Astrocyte of the hippocampus (primary cell): Measurements from ENCODE around the gene GDPD5.

Source experiments
- DNase-seq: peaks from one replicate; pipeline ENCODE4 v3.0.0; 2011; ENCODE audit warnings: low read depth, low spot score

GDPD5 gene, protein sequence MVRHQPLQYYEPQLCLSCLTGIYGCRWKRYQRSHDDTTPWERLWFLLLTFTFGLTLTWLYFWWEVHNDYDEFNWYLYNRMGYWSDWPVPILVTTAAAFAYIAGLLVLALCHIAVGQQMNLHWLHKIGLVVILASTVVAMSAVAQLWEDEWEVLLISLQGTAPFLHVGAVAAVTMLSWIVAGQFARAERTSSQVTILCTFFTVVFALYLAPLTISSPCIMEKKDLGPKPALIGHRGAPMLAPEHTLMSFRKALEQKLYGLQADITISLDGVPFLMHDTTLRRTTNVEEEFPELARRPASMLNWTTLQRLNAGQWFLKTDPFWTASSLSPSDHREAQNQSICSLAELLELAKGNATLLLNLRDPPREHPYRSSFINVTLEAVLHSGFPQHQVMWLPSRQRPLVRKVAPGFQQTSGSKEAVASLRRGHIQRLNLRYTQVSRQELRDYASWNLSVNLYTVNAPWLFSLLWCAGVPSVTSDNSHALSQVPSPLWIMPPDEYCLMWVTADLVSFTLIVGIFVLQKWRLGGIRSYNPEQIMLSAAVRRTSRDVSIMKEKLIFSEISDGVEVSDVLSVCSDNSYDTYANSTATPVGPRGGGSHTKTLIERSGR

DNA sequence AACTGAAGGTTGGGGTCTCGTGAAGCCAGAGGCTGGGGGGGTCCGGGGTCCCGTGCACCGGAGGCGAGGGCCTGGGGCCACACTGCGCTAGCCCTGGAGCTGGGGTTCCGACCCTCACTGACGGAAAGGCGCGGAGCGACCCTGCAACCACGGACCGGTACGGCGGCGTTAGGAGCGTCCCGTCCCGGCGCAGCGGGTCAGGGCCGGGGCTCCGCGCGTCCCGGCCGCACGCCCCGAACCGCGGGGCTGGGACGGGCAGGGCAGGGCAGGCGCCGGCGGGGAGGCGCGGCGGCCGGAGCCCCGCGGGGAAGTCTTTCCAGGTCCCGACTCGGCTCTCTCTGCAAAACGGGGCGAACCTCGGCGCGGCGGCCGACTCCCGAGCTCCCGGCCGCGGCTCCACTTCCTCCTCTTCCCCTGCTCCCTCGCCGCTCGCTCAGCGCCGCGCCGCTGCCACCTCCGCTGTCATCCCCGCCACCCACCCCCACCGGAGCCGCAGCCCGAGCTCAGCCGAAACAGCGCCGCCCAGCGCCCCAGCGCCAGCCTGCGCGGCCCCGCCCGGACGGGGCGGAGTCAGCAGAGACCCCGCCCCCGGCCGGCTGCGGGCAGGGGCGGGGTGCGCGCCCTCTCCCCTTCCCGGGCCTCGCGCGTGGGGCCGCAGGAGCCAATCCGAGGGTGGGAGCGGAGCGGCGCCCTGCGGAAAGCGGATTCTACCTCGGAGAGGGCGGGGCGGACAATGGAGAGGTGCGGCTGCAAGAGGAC, at the start of gene GDPD5:
GDPD5 (minus strand) TSS at position 509 of the 759 bp plus-strand sequence. CDS start 48,206 bp downstream, outside the sequence.
- DNase-seq, result peak; percentile 97

DNA sequence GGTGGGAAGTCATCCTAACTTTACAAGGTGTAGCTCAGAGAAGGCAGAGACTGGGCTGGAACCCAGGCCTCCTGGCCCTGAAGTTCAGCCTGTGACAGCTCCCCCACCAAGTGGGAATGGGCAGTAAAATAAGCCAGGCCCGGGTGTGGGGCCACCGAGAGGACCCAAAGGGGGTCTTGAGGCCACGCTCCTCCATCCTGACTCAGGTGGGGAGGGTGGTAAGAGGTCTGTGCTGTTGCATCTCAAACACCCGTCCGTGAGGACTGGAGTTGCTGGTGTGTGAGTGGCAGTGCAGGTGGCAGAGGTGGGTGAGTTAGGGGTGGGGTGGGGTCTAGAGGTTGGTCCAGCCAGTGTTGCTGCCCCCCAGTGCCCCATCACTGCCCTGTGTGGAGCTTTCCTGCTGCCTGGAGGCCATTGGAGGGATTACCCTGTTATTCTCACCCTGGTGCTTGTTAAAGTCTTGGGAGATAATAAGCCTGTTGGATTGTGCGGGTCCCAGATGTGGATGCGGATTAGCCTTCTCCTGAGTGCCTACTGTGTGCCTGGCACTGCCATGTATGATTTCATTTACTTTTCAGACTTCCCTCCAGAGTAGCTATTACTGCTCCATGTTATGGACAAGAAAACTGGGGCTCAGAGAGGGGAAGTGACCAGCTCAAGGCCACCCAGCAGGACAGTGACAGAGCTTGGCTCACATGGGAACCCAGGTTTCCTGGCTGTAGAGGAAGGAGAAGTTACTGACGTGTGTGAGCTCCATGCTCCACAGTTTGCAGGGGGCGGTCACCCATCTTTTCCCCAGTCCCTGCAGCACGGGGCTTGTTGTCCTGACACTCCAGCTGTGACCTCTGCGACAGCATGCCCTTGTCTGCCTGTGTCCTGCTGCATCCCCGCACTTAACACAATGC, 49.2 kb upstream of the GDPD5 start:
- no peak for DNase-seq

DNA sequence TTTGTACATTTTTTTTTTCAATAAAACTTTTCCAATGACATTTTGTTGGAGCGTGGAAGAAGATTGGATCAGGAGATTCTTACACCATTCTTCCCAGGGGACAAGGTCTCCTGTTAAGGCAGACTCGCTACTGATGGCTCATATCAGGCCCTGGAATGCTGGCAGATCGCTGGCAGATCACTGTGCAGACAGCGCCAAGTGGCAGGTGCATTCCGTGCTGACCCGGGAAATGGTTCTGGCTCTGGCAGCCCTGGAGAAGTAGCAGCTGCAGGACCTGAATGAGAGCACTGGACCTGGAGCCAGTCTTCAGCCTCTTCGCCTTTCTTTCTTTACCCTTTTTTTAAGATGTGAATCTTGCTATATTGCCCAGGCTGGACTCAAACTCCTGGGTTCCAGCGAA, 47.0 kb upstream of the GDPD5 start:
- DNase-seq, result no peak

DNA sequence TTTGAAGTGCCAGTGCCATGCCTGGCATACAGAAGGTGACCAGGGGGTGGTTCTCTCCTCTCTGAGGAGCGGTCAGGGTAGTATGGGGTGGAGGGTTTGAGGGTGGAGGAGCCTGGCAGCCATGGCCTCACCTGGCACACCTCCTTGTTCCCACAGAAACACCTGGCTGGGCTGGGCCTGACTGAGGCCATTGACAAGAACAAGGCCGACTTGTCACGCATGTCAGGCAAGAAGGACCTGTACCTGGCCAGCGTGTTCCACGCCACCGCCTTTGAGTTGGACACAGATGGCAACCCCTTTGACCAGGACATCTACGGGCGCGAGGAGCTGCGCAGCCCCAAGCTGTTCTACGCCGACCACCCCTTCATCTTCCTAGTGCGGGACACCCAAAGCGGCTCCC, 45.9 kb upstream of the GDPD5 start:
- no peak for DNase-seq

DNA sequence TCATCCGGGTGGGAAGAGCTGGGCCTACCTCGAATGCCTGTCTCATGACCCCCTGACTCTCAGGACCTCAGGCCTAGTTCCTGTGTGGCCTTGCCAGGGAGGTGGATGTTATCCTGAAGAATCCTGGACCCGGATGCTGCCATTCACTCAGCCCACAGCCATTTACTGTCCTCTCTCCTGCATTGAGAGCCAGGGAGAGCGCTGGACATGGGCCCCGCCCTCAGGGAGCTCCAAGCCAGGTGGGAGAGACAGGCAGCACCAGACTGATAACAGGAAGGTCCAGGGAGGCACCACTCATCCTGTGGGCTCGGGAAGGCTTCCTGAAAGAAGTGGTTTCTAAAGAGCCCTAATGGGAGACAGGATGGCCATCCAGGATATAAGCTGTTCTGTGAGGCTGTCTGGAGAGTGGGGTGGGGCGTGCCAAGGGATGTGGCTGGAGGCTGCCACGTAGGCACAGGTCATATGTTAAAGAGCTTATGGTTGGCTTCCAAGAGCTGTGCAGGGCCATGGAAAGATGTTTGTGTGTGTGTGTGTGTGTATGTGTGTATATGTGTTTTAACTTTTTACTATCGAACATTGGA, 44.9 kb upstream of the GDPD5 start:
- DNase-seq, result no peak

DNA sequence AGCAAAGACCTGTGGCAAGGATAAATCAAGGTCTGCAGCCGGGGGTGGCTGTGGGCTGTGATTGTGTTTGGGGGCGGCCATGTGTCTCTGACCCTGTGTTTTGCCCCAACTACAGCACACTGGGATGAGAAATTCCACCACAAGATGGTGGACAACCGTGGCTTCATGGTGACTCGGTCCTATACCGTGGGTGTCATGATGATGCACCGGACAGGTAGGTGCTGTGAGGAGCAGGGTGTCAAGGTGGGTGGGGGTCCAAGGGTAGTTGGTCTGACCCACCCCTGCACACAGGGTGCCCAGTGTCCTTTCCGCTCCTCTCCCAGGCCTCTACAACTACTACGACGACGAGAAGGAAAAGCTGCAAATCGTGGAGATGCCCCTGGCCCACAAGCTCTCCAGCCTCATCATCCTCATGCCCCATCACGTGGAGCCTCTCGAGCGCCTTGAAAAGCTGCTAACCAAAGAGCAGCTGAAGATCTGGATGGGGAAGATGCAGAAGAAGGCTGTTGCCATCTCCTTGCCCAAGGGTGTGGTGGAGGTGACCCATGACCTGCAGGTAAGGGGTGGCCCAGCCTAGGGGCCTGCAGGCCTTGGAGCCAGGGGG, 43.0 kb upstream of the GDPD5 start:
- no peak for DNase-seq

DNA sequence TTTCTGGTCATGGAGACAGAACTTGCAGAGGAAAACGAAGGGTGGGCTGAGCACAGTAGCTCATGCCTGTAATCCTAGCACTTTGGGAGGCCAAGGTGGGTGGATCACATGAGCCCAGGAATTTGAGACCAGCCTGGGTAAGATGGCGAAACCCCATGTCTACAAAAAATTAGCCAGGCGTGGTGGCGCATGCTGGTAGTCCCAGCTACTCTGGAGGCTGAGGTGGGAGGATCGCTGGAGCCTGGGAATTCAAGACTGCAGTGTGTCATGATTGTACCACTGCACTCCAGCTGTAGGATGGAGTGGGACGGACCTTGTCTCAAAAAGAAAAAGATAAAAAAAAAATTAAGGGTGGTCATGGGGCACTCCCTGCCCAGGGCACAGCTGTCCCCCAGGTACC, 42.2 kb upstream of the GDPD5 start:
- no peak for DNase-seq

DNA sequence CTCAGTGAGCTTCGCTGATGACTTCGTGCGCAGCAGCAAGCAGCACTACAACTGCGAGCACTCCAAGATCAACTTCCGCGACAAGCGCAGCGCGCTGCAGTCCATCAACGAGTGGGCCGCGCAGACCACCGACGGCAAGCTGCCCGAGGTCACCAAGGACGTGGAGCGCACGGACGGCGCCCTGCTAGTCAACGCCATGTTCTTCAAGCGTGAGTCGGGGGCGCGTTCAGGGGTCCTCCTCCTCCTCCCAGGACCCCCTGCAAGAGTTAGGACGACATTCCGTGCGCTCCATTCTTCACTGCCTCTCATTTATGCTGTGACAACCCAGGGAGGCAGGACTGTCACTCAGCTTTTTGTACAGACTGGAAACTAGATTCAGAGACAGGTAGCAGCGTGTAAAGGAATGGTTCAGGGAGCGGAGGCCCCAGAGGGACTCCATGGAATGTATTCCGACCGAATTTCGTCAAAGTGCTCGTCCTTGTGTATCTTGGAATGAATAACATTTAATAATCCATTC, 41.1 kb upstream of the GDPD5 start:
- DNase-seq, result no peak

DNA sequence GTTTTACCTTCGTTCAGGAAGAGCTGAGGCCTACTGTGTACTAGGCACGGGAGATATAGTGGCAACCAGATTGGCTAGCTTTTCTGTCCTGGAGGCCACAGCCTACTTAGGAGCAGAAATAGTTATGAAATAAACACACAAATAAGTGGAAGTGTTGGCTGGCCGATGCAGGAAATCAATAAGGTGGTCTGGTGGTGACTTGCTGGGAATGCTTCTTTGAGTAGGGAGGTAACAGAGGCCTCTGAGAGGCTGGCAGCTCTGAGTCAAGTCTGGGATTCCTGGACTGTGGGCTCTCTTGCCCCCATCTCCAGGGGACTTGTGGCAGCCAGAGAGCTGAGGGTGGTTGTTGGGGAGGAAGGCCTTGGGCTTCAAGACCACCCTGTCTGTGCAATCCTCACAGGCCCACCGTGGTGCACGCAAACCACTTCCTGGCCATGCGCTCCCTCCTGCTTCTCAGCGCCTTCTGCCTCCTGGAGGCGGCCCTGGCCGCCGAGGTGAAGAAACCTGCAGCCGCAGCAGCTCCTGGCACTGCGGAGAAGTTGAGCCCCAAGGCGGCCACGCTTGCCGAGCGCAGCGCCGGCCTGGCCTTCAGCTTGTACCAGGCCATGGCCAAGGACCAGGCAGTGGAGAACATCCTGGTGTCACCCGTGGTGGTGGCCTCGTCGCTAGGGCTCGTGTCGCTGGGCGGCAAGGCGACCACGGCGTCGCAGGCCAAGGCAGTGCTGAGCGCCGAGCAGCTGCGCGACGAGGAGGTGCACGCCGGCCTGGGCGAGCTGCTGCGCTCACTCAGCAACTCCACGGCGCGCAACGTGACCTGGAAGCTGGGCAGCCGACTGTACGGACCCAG, 40.4 kb upstream of the GDPD5 start:
- DNase-seq, result no peak

DNA sequence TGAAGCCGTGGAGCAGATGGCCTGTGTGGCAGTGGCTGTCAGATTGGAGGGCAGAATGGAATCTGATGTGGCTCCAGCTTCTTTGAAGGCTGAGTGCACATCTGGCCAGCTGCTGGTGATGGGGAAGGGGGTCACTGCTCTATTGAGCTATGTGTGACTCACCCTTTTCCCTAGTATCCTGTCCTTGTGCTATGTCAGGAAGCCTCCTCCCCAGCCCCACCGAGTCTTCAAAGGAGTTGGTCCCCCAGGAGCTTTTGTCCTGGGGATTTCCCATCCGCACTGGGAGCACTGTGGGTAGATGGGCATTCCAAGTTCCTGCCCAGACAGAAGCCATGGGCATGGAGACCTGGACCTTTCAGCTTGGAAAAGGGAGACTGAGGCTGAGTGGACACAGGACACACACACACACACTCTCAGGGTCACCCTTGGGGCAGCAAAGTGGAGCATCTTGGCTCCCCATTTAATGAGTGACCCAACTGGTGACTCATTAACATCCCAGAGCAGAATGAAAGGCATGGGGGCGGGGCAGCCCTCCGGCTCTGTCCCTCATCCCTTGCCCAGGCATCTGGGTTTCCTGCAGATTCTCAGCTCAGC, 39.6 kb upstream of the GDPD5 start:
- peak; percentile 81 for DNase-seq

DNA sequence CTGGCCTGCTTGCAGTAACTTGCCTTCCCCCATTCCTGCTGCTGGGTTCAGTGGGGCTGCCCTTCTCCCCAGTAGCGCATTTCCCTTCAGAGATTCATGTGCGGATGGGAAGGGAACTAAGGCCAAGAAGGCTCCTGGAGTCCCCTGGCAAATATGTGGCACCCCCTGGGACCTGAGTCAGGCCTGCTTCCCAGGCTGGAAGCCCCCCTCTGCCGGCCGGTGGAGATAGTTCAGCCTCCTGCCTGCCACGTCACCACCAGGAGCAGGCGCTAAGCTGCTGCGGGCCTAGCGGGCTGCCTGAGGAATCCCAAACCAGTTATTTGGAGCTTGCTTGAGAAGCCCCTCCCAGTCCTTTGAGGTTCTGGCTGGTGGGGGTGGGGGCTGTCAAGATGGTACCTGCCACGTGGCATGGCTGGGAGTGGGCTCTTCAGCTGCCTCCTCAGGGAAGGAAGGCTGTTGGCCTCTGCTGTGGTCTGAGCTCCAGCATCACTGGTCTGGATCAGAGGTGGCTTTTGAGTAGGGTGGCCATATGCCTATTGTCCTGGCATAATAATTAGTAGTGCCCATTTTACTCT, 38.3 kb upstream of the GDPD5 start:
- peak; percentile 93 for DNase-seq

DNA sequence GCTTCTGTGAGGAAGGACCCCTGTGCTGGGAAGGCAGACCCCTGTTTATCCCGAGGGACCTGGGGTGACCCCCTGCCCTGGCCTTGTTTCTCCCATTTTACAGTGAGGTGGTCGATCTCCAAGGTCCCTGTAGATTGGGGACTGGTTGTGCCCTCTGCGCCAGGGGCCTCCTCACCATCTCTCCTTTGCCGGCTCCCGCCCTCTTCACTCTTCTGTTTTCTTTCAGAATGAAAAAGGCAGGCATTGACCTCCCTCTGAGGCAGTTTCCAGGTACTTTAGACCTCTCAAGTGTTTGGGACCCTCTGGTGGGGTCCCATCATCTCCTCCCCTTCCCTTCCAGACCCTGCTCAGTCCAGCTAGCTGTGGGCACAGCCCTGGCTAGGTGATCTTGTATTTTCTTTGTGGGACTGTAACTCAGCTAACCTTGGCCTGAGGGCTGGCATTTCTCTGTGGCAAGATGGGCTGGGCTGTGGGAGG, 37.8 kb upstream of the GDPD5 start:
- no peak for DNase-seq

DNA sequence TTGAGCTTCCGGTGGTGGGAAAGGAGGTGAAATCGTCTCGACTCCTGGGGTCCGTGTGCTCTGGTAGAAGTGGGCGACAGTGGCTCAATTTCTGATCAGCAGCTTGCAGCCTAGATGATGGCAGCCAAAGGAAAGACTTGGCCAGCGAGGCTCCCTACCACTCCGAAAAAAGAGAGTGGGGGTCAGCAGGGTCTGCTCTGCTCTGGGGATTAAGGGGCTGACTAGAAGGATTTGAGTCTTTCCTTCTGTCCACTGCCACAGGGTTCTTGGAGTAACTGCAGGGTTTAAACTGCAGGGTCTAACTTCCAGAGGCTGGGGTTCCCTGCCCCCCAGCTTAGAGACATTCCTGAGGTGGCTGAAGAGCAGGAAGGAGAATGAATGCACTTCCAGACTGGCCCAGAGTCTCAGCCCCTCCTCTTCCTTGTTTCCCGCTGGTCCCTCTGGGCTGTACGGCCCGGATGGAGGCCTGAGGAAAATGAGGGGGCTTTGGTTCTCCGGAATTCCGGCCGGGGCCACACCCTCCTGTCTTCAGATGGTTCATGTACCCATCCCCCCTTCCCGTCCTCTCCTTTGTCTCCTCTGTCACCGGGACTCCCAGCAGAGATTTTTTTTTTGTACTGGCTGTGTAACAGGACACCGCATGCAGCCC, 37.2 kb upstream of the GDPD5 start:
- peak; percentile 75 for DNase-seq

DNA sequence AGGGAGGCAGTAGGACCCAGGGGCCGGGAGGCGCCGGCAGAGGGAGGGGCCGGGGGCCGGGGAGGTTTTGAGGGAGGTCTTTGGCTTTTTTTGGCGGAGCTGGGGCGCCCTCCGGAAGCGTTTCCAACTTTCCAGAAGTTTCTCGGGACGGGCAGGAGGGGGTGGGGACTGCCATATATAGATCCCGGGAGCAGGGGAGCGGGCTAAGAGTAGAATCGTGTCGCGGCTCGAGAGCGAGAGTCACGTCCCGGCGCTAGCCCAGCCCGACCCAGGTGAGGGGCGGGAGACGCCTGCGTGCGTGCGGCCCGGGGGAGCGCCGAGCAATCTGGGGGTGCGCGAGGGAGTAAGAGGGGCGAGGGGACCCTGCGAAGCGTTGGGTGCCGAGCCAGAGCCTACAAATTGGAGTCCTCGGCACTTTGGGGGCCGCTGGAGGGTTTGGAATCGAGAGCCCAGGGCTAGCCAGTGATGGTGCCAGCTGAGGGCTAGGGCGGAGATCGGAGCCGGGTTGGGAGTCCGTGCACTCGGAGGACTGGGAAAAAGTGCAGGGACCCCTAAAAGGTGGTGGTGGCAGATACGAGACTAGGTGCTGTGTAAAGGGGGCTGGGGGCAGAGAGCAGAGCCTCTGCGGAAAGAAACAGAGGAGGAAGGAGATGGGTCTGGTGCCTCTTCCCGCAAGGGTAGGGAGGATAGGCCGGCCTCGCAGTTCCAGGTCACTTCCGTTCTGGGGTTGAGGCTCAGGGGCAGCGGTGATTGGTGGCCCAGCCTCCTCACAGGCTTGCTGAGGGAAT, 36.5 kb upstream of the GDPD5 start, which contains the start of gene SERPINH1:
SERPINH1 (plus strand) TSS at position 206 of the 788 bp plus-strand sequence. CDS start 4,097 bp downstream, outside the sequence.
- DNase-seq, result peak; percentile 93

DNA sequence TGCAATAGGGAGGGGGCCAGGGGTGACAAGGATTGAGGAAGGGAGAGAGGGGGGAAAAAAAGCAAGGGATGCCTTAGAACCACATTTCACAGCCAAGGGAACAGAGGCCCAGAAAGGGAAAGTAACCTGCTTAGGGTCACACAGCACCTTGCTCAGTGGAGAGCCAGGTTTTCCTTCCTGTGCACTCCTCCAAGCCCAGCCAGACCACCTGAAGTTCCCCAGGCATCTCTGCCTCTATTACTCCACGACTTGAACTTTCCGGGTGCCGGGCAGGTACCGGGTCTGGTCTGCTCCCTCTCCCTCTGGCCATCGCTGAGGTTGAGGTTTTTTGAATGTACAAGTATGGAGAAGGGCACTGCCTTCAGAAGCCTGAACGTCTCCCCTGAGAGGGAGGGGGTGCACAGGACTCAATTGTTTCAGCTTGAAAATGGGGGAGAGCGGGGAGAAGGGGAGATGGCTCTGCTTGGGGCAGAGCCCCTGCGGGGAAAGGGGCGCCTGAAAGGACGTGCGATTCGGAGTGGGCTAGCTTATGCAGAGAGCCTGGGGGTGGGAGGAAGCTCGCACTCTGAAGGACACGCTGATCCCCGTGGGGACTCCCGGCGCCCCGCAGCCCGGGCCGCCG, 35.8 kb upstream of the GDPD5 start:
- DNase-seq, result no peak

DNA sequence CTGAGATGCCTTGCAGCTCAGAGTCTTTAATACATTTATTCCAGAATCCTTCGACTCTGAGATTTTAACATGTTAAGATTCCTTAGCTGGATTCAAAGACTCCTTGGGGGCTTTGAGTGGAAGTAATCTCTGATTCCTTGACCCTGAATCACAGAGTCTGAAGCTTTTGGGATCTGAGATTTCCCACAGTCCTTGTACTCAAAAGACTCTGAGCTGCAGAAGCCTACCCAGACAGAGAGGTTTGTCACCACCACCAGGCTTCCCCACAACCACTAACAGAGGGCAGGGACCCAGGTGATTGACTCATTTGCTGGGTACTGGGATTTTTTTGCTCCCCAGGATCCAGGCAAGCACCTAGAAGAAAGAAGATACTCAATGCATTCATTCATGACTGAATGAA, 34.9 kb upstream of the GDPD5 start:
- peak; percentile 82 for DNase-seq
